HCT116 (cell line): ENCODE results near the gene PTDSS2. TPM values are rescaled to one million over a fixed set of nuclear protein-coding genes. Genes with fewer than 3 reads are reported as not detected.

Source experiments
- ATAC-seq: fragments of 200-7000 bp; cut with Tn5 transposase; 2 replicates; pipeline ENCODE4 v1.9.1; 2020; ENCODE audit warnings: mild to moderate bottlenecking, moderate library complexity
- BruUV-seq: library from RNA; stranded (reverse); fragments of 400-500 nt; replicated peaks from 2 replicates; lab custom pipeline; 2021; lab: Mats Ljungman, UMichigan
- CTCF ChIA-PET: fragments of 300-600 bp; sonication (Branson Sonifier 250); formaldehyde crosslinking; loops from one replicate; lab custom pipeline; 2021; ENCODE audit warnings: antibody characterized with exemption; lab: Charles Lee
- POLR2A ChIA-PET: fragments of 300-600, 350-600 bp; sonication (Branson Sonifier 250); formaldehyde crosslinking; loops from one replicate; lab custom pipeline; 2021; ENCODE audit warnings: antibody characterized with exemption; lab: Charles Lee
- RAD21 ChIA-PET, 2 experiments: fragments of 300-600 bp; sonication (Branson Sonifier 250); formaldehyde crosslinking; loops; one replicate each; lab custom pipeline; 2023; ENCODE audit warnings: low total read pairs in 2 of 2; ENCODE audit not compliant: uncharacterized antibody in 2 of 2, unreplicated experiment in 2 of 2, low non-redundant PET in 1 of 2; lab: Charles Lee
- DNase-seq: peaks from one replicate; pipeline ENCODE4 v3.0.0-alpha.2; 2010; ENCODE audit warnings: low read depth, low spot score
- H2AFZ ChIP-seq: fragments of 200-600 bp; shearing (Covaris generic), sonication (generic); 2 replicates; pipeline ENCODE4 v1.6.1; 2017; ENCODE audit warnings: low read depth, mixed run types, mixed read lengths, antibody characterized with exemption, low read length; ENCODE audit not compliant: poor library complexity, severe bottlenecking
- H3K27ac ChIP-seq: 2 replicates; pipeline ENCODE4 v1.5.1; 2012; ENCODE audit warnings: low read depth, low read length
- H3K27me3 ChIP-seq: fragments of 200-600 bp; sonication (generic); 2 replicates; pipeline ENCODE4 v1.6.1; 2016; ENCODE audit warnings: mixed run types, low read length, mixed read lengths; ENCODE audit not compliant: insufficient read depth
- H3K36me3 ChIP-seq, 2 experiments: fragments of 200-500 bp in 1 of 2; fragments of 200-600 bp in 1 of 2; sonication (Bioruptor generic) in 1 of 2; sonication (generic) in 1 of 2; 2 replicates each; pipeline versions ENCODE4 v1.5.1 to v1.6.1; 2014 to 2016; ENCODE audit warnings: low read length in 2 of 2, inconsistent platforms in 1 of 2, mixed read lengths in 1 of 2, mixed run types in 1 of 2; ENCODE audit not compliant: insufficient read depth in 2 of 2, control insufficient read depth in 1 of 2
- H3K4me1 ChIP-seq, 2 experiments: fragments of 200-600 bp in 1 of 2; sonication (generic) in 1 of 2; 2 replicates each; pipeline versions ENCODE4 v1.5.1 to v1.6.1; 2012 to 2017; ENCODE audit warnings: low read length in 2 of 2, inconsistent platforms in 1 of 2, mild to moderate bottlenecking in 1 of 2, mixed read lengths in 1 of 2, mixed run types in 1 of 2, moderate library complexity in 1 of 2; ENCODE audit not compliant: insufficient read depth in 2 of 2, control insufficient read depth in 1 of 2
- H3K4me2 ChIP-seq: fragments of 200-600 bp; sonication (generic); 2 replicates; pipeline ENCODE4 v1.6.1; 2017; ENCODE audit warnings: mixed run types, low read length, mixed read lengths
- H3K4me3 ChIP-seq, 2 experiments: fragments of 200-600 bp in 1 of 2; sonication (generic) in 1 of 2; replicated peaks in 1 of 2; 2 replicates each; pipeline ENCODE4 v1.5.1; 2011 to 2016; ENCODE audit warnings: low read length in 2 of 2, control low read depth in 1 of 2, low read depth in 1 of 2, mild to moderate bottlenecking in 1 of 2, mixed read lengths in 1 of 2, mixed run types in 1 of 2
- H3K79me2 ChIP-seq: fragments of 200-600 bp; sonication (generic); 2 replicates; pipeline ENCODE4 v1.6.1; 2017; ENCODE audit warnings: mild to moderate bottlenecking, mixed run types, low read length, moderate library complexity, mixed read lengths; ENCODE audit not compliant: insufficient read depth
- H3K9ac ChIP-seq: fragments of 200-600 bp; sonication (generic); 2 replicates; pipeline ENCODE4 v1.6.1; 2016; ENCODE audit warnings: low read length, mixed read lengths
- H3K9me2 ChIP-seq: fragments of 200-600 bp; sonication (generic), shearing (Covaris generic); 2 replicates; pipeline ENCODE4 v1.6.1; 2017; ENCODE audit warnings: mixed run types, mild to moderate bottlenecking, moderate library complexity; ENCODE audit not compliant: insufficient read depth
- H3K9me3 ChIP-seq, 2 experiments: fragments of 200-500 bp in 1 of 2; fragments of 200-600 bp in 1 of 2; sonication (Bioruptor generic) in 1 of 2; sonication (generic) in 1 of 2; 2 replicates each; pipeline ENCODE4 v1.6.1; 2014 to 2017; ENCODE audit warnings: low read length in 2 of 2, mixed read lengths in 2 of 2, inconsistent platforms in 1 of 2, low read depth in 1 of 2, mild to moderate bottlenecking in 1 of 2, mixed run types in 1 of 2, moderate library complexity in 1 of 2; ENCODE audit not compliant: control insufficient read depth in 1 of 2, insufficient read depth in 1 of 2
- H4K20me1 ChIP-seq: fragments of 200-600 bp; sonication (generic), shearing (Covaris generic); 2 replicates; pipeline ENCODE4 v1.6.1; 2017; ENCODE audit warnings: mixed run types, mild to moderate bottlenecking, moderate library complexity; ENCODE audit not compliant: insufficient read depth
- ATF3 ChIP-seq: IDR thresholded peaks from 2 replicates; pipeline ENCODE4 v1.6.1; 2012
- CBX3 ChIP-seq: IDR thresholded peaks from 2 replicates; pipeline ENCODE4 v1.6.1; 2012; ENCODE audit warnings: low read depth
- CEBPB ChIP-seq: IDR thresholded peaks from 2 replicates; pipeline ENCODE4 v1.6.1; 2012; ENCODE audit warnings: low read depth
- ELF1 ChIP-seq: IDR thresholded peaks from 2 replicates; pipeline ENCODE4 v1.6.1; 2012; ENCODE audit warnings: low read depth, borderline replicate concordance
- EZH2phosphoT487 ChIP-seq: fragments of 200-600 bp; IDR thresholded peaks from 2 replicates; pipeline ENCODE4 v1.6.1; 2018; ENCODE audit warnings: antibody characterized with exemption, borderline replicate concordance
- FOSL1 ChIP-seq: IDR thresholded peaks from 2 replicates; pipeline ENCODE4 v1.6.1; 2012; ENCODE audit warnings: low read depth
- JUND ChIP-seq: IDR thresholded peaks from 2 replicates; pipeline ENCODE4 v1.6.1; 2012
- POLR2A ChIP-seq: IDR thresholded peaks from 2 replicates; pipeline ENCODE4 v1.7.0; 2011; ENCODE audit warnings: borderline replicate concordance; ENCODE audit not compliant: insufficient read depth, insufficient read length; ENCODE audit errors: extremely low read depth
- POLR2AphosphoS5 ChIP-seq: IDR thresholded peaks from 2 replicates; pipeline ENCODE4 v1.6.1; 2011; ENCODE audit warnings: mild to moderate bottlenecking, low read depth, low read length, moderate library complexity
- RAD21 ChIP-seq: IDR thresholded peaks from 2 replicates; pipeline ENCODE4 v1.6.1; 2012; ENCODE audit warnings: low read depth, mild to moderate bottlenecking
- REST ChIP-seq: IDR thresholded peaks from 2 replicates; pipeline ENCODE4 v1.6.1; 2012; ENCODE audit warnings: low read depth
- SIN3A ChIP-seq: IDR thresholded peaks from 2 replicates; pipeline ENCODE4 v1.6.1; 2012; ENCODE audit warnings: low read depth
- SRF ChIP-seq: IDR thresholded peaks from 2 replicates; pipeline ENCODE4 v1.6.1; 2012; ENCODE audit warnings: low read depth
- TCF7L2 ChIP-seq: IDR thresholded peaks from 2 replicates; pipeline ENCODE4 v1.7.0; 2011; ENCODE audit warnings: borderline replicate concordance, inconsistent platforms; ENCODE audit not compliant: insufficient read depth, insufficient read length; ENCODE audit errors: extremely low read depth
- YY1 ChIP-seq: IDR thresholded peaks from 2 replicates; pipeline ENCODE4 v1.6.1; 2011; ENCODE audit warnings: low read length, low read depth, moderate library complexity, mild to moderate bottlenecking; ENCODE audit not compliant: insufficient replicate concordance; ENCODE audit errors: extremely low read depth
- intact Hi-C: fragments of 100-400 bp; cut with micrococcal nuclease; formaldehyde crosslinking; loops from 2 replicates; pipeline ENCODE4 v1.10.0; 2022
- total RNA-seq: library from RNA; stranded (reverse); gene quantifications from one replicate; pipeline ENCODE4 v1.2.1, GENCODE V29; 2021; ENCODE audit not compliant: unreplicated experiment

The PTDSS2 gene
- total RNA-seq, 1 experiment from 2014 or later = 40.1 TPM

- ATAC-seq = no peak
- no TSS peak for BruUV-seq
- no peak for DNase-seq
- ChIA-PET RAD21 (no interaction called here), POLR2A (no interaction called here)
- H3K27me3 ChIP-seq = no peaks in the 10 kb centered on the region
- no peak overlapping the region for H3K4me3 ChIP-seq
- no peaks in the 10 kb centered on the region for H3K9me2 ChIP-seq
- intact Hi-C loops = no loop called here
- no peak overlapping the region for H3K4me2 ChIP-seq
- H2AFZ ChIP-seq = no peak overlapping the region
- TF ChIP-seq SRF (no peak), POLR2AphosphoS5 (no peak), REST (no peak), TCF7L2 (no peak), POLR2A (no peak), CBX3 (no peak), ATF3 (no peak), YY1 (no peak), EZH2phosphoT487 (no peak), CEBPB (no peak), RAD21 (no peak), SIN3A (no peak), FOSL1 (no peak), JUND (no peak), ELF1 (no peak)
- TF ChIP-seq, all 23 proteins: peak for 0
- 0 out of 4 replicates have a peak, but pooled peaks cover 0 to 3% of the 10 kb centered on the region in 2 experiments for H3K36me3 ChIP-seq
- H3K27ac ChIP-seq = no peak overlapping the region
- H3K4me1 ChIP-seq = no peaks in the 10 kb centered on the region
- no peaks in the 10 kb centered on the region for H3K9me3 ChIP-seq
- no peaks in the 10 kb centered on the region for H4K20me1 ChIP-seq
- CTCF ChIA-PET = no interaction called here
- H3K9ac ChIP-seq = no peak overlapping the region
- peaks cover 24% of the 10 kb centered on the region for H3K79me2 ChIP-seq
Observed at GRCh38 chr11:484616-485015, 34.5 kb downstream of the PTDSS2 start.
